Measurements from ENCODE around the gene SPO11. TPM values are rescaled to one million over a fixed set of nuclear protein-coding genes. Genes with fewer than 3 reads are reported as not detected.

SPO11 gene
- total RNA-seq, 1 donor from 2014 or later, result not detected

GRCh38 chr20:57387463-57387862 lies 57.9 kb downstream of the SPO11 start:
- no peak overlapping the region for H3K27ac Mint-ChIP-seq (ENCODE audit: unreplicated experiment)
- DNase-seq (ENCODE audit: low read depth, low spot score), result no peak
- no peak for TF ChIP-seq CTCF (conservative IDR thresholded peaks at IDR 0.05)
- peaks cover 22% of the 10 kb centered on the region for H3K4me1 Mint-ChIP-seq
- peaks cover 6% of the 10 kb centered on the region for H3K27me3 Mint-ChIP-seq (ENCODE audit: low read depth)
- peak overlapping the region; percentile 72 for H3K4me3 Mint-ChIP-seq
- no peaks in the 10 kb centered on the region for H3K9me3 Mint-ChIP-seq
- no peaks in the 10 kb centered on the region for H3K36me3 Mint-ChIP-seq (ENCODE audit: low read depth)

GRCh38 chr20:57387945-57388371 lies 58.4 kb downstream of the SPO11 start:
- Mint-ChIP-seq H3K27ac (ENCODE audit: unreplicated experiment) (no peak overlapping the region), H3K36me3 (ENCODE audit: low read depth) (no peaks in the 10 kb centered on the region), H3K27me3 (ENCODE audit: low read depth) (peaks cover 6% of the 10 kb centered on the region), H3K4me3 (peak overlapping the region; percentile 88), H3K9me3 (no peaks in the 10 kb centered on the region), H3K4me1 (peaks cover 27% of the 10 kb centered on the region)
- TF ChIP-seq CTCF (conservative IDR thresholded peaks at IDR 0.05), result no peak
- no peak for DNase-seq (ENCODE audit: low read depth, low spot score)

GRCh38 chr20:57388953-57389694 lies 59.5 kb downstream of the SPO11 start:
- H3K9me3 Mint-ChIP-seq, result no peaks in the 10 kb centered on the region

DNA sequence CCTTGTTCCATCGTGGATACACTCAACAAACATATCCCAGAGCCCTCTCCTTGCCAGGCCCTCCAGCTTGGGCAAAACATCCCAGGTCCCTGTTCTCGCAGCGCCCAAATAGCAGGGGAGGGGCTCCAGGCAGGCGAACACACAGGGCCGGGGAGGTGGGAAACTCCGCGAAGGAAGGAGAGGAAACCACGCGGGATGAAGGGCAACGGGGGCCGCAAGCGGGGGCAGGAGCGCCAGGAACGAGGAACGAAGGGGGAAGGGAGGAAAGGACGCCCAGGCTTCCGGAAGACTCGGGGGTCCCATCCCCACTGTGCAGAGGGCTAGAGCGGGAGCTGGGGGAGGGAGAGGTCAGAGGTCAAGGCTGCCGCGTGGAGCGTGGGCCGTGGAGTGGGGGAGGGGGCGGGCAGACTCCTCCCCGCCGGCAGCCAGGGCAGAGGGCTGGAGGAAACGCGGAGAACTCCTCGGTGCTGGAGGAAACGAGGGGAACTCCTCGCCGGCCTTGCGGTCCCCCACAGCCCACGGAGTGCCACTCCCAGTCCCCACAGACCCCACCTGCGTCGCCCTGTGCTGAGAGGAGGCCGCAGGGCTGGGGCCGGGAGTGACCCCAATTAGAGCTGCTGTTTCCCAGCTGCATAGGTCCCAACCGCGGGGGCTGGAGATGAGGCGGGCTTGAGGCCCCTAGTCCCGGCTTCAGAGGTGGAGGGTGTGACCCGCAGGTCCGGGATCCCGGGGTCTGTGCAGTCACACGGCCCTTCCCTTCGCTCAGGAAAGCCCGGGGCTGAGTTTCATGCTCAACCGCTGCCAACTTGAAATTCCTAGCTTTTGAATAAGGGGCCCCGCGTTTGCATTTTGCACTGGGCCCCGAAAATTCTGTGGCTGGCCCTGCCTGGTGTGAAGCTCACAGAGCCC lies 60.3 kb downstream of the SPO11 start:
- no peak for TF ChIP-seq CTCF (conservative IDR thresholded peaks at IDR 0.05)
- H3K27me3 Mint-ChIP-seq (ENCODE audit: low read depth), result peaks cover 6% of the 10 kb centered on the region
- peak overlapping the region; percentile 86 for H3K4me3 Mint-ChIP-seq
- no peaks in the 10 kb centered on the region for H3K9me3 Mint-ChIP-seq
- no peak overlapping the region for H3K27ac Mint-ChIP-seq (ENCODE audit: unreplicated experiment)
- DNase-seq (ENCODE audit: low read depth, low spot score), result no peak
- H3K36me3 Mint-ChIP-seq (ENCODE audit: low read depth), result no peaks in the 10 kb centered on the region
- peaks cover 39% of the 10 kb centered on the region for H3K4me1 Mint-ChIP-seq

More at GRCh38 chr20:57388953-57389694, 59.5 kb downstream of the SPO11 start:
- no peak for TF ChIP-seq CTCF (conservative IDR thresholded peaks at IDR 0.05)
- Mint-ChIP-seq H3K27me3 (ENCODE audit: low read depth) (peaks cover 6% of the 10 kb centered on the region), H3K4me1 (peaks cover 38% of the 10 kb centered on the region), H3K27ac (ENCODE audit: unreplicated experiment) (no peak overlapping the region), H3K4me3 (peak overlapping the region; percentile 88), H3K36me3 (ENCODE audit: low read depth) (no peaks in the 10 kb centered on the region)
- peak; percentile 42 for DNase-seq (ENCODE audit: low read depth, low spot score)

- Mint-ChIP-seq H3K36me3 (ENCODE audit: low read depth) (peaks cover 2% of the 10 kb centered on the region), H3K4me1 (peaks cover 48% of the 10 kb centered on the region), H3K9me3 (no peaks in the 10 kb centered on the region), H3K27ac (ENCODE audit: unreplicated experiment) (peak within 1 kb of the TSS; percentile 67), H3K4me3 (peak within 1 kb of the TSS; percentile 89), H3K27me3 (ENCODE audit: low read depth) (peaks cover 6% of the 10 kb centered on the region)
- peak; percentile 63 for DNase-seq (ENCODE audit: low read depth, low spot score)
- TF ChIP-seq CTCF (conservative IDR thresholded peaks at IDR 0.05), result no peak
Observed at GRCh38 chr20:57390604-57391438, 61.2 kb downstream of the SPO11 start, which contains the start of gene RBM38. Gene RBM38 (plus strand): TSS chr20:57391396. CDS start chr20:57391582, 186 bp downstream.
